HepG2 (cell line): ENCODE measurements around the gene CD7. TPM values are rescaled to one million over a fixed set of nuclear protein-coding genes. Genes with fewer than 3 reads are reported as not detected.

Experiments used
- ATAC-seq: fragments of 200-7000 bp; cut with Tn5 transposase; 3 replicates; pipeline ENCODE4 v1.9.1; 2020; ENCODE audit warnings: mild to moderate bottlenecking, moderate library complexity
- BruUV-seq: library from RNA; stranded (reverse); fragments of 400-500 nt; replicated peaks from 2 replicates; lab custom pipeline; 2021; lab: Mats Ljungman, UMichigan
- CTCF ChIA-PET: fragments of 300-600 bp; formaldehyde crosslinking; extraction: SDS; loops from one replicate; lab custom pipeline; 2021; ENCODE audit warnings: low total read pairs, inconsistent platforms, low intra/inter-chr PET ratio; lab: Yijun Ruan, JAX
- POLR2A ChIA-PET: fragments of 350-600 bp; sonication (Branson Sonifier 250); formaldehyde crosslinking; loops from one replicate; lab custom pipeline; 2020; ENCODE audit warnings: antibody characterized with exemption, inconsistent platforms; lab: Yijun Ruan, JAX
- DNase-seq: peaks from one replicate; pipeline ENCODE4 v3.0.0-alpha.2; 2015; ENCODE audit warnings: low spot score
- FAIRE-seq: peaks from 3 replicates; lab custom pipeline; 2011; peaks lifted over from hg19 to GRCh38; lab: Jason Lieb, UNC
- H2AFZ ChIP-seq: one replicate; pipeline ENCODE4 v1.6.1; 2011; ENCODE audit warnings: low read length, inconsistent platforms
- H3K27ac ChIP-seq: fragments of 300-600 bp; 3 replicates; pipeline ENCODE4 v1.8.0; 2011; ENCODE audit warnings: mixed run types, mild to moderate bottlenecking, mixed read lengths, low read length, inconsistent platforms; ENCODE audit not compliant: insufficient read depth; ENCODE audit errors: extremely low read length
- H3K27me3 ChIP-seq, 2 experiments: fragments of 200-600 bp in 1 of 2; 2 replicates in 1 of 2; 3 replicates in 1 of 2; pipeline versions ENCODE4 v1.6.0 to v1.8.0; 2011; ENCODE audit warnings: low read length in 2 of 2, mild to moderate bottlenecking in 2 of 2, moderate library complexity in 2 of 2, inconsistent platforms in 1 of 2; ENCODE audit not compliant: insufficient read depth in 2 of 2, control insufficient read depth in 1 of 2
- H3K36me3 ChIP-seq, 2 experiments: fragments of 200-600 bp in 1 of 2; replicated peaks in 1 of 2; 2 replicates in 1 of 2; 3 replicates in 1 of 2; pipeline versions ENCODE4 v1.5.1 to v1.8.0; 2011; ENCODE audit warnings: low read length in 2 of 2, inconsistent platforms in 1 of 2; ENCODE audit not compliant: insufficient read depth in 2 of 2, control insufficient read depth in 1 of 2
- H3K4me1 ChIP-seq: 2 replicates; pipeline ENCODE4 v1.5.1; 2012; ENCODE audit warnings: low read length, inconsistent platforms; ENCODE audit not compliant: insufficient read depth
- H3K4me2 ChIP-seq: 2 replicates; pipeline ENCODE4 v1.6.0; 2011; ENCODE audit warnings: low read depth, low read length, inconsistent platforms
- H3K4me3 ChIP-seq, 3 experiments: fragments of 200-600 bp in 1 of 3; sonication (generic), shearing (Covaris generic) in 1 of 3; replicated peaks in 1 of 3; 2 replicates each; pipeline ENCODE4 v1.5.1; 2011 to 2016; ENCODE audit warnings: low read length in 3 of 3, inconsistent platforms in 2 of 3, low read depth in 2 of 3, mild to moderate bottlenecking in 2 of 3, control low read depth in 1 of 3, mixed read lengths in 1 of 3; ENCODE audit not compliant: insufficient read depth in 1 of 3
- H3K79me2 ChIP-seq: one replicate; pipeline ENCODE4 v1.6.1; 2011; ENCODE audit warnings: low read length, inconsistent platforms; ENCODE audit not compliant: insufficient read depth
- H3K9ac ChIP-seq: 2 replicates; pipeline ENCODE4 v1.6.0; 2011; ENCODE audit warnings: mild to moderate bottlenecking, low read depth, low read length, inconsistent platforms; ENCODE audit not compliant: insufficient read depth
- H3K9me3 ChIP-seq: 2 replicates; pipeline ENCODE4 v1.5.1; 2012; ENCODE audit warnings: mild to moderate bottlenecking, low read length
- H4K20me1 ChIP-seq: 2 replicates; pipeline ENCODE4 v1.6.0; 2011; ENCODE audit warnings: inconsistent platforms, mild to moderate bottlenecking, low read length, moderate library complexity; ENCODE audit not compliant: insufficient read depth
- CBFB ChIP-seq: sonication (generic); formaldehyde crosslinking; IDR thresholded peaks from 2 replicates; pipeline ENCODE4 v1.4.0; 2020; ENCODE audit warnings: missing genetic modification reagents
- CHCHD3 ChIP-seq: sonication (generic); formaldehyde crosslinking; IDR thresholded peaks from 2 replicates; pipeline ENCODE4 v1.8.0; 2022; ENCODE audit warnings: mild to moderate bottlenecking, missing genetic modification reagents, moderate library complexity
- CREM ChIP-seq, 2 experiments: sonication (generic) in 1 of 2; formaldehyde crosslinking in 1 of 2; IDR thresholded peaks; 2 replicates each; pipeline versions ENCODE4 v1.4.0 to v1.6.1; 2016 to 2020; ENCODE audit warnings: antibody characterized with exemption in 1 of 2, mild to moderate bottlenecking in 1 of 2, missing genetic modification reagents in 1 of 2
- ELF1 ChIP-seq: sonication (generic); formaldehyde crosslinking; IDR thresholded peaks from 2 replicates; pipeline ENCODE4 v1.4.0; 2020; ENCODE audit warnings: missing genetic modification reagents
- FOXA1 ChIP-seq, 2 experiments: fragments of 450-650 bp in 1 of 2; sonication (generic) in 1 of 2; formaldehyde crosslinking in 1 of 2; IDR thresholded peaks; 2 replicates each; pipeline versions ENCODE4 v1.4.0 to v1.6.1; 2016 to 2020; ENCODE audit warnings: missing genetic modification reagents in 1 of 2
- IKZF1 ChIP-seq: fragments of 450-650 bp; IDR thresholded peaks from 2 replicates; pipeline ENCODE4 v1.7.1; 2016
- IKZF4 ChIP-seq: sonication (generic); formaldehyde crosslinking; IDR thresholded peaks from 2 replicates; pipeline ENCODE4 v1.5.1; 2020; ENCODE audit warnings: borderline replicate concordance, mild to moderate bottlenecking, low read depth, missing genetic modification reagents; ENCODE audit errors: not compliant biosample characterization
- JARID2 ChIP-seq: sonication (generic); formaldehyde crosslinking; IDR thresholded peaks from 2 replicates; pipeline ENCODE4 v1.8.1; 2023; ENCODE audit warnings: missing genetic modification reagents, inconsistent platforms; ENCODE audit not compliant: insufficient replicate concordance
- KDM5B ChIP-seq: sonication (generic); formaldehyde crosslinking; IDR thresholded peaks from 2 replicates; pipeline ENCODE4 v1.4.0; 2020; ENCODE audit warnings: missing genetic modification reagents, mild to moderate bottlenecking, borderline replicate concordance
- MIER2 ChIP-seq: IDR thresholded peaks from 2 replicates; pipeline ENCODE4 v1.6.1; 2016; ENCODE audit warnings: missing biosample characterization, missing genetic modification reagents
- NFIC ChIP-seq: IDR thresholded peaks from 2 replicates; pipeline ENCODE4 v1.6.1; 2012; ENCODE audit warnings: mild to moderate bottlenecking, low read length, inconsistent platforms
- RXRB ChIP-seq: IDR thresholded peaks from 2 replicates; pipeline ENCODE4 v1.6.1; 2016; ENCODE audit warnings: borderline replicate concordance, missing genetic modification reagents, missing compliant biosample characterization
- SP4 ChIP-seq: sonication (generic); formaldehyde crosslinking; IDR thresholded peaks from 2 replicates; pipeline ENCODE4 v1.8.1; 2023; ENCODE audit warnings: mild to moderate bottlenecking, missing genetic modification reagents
- ZC3H13 ChIP-seq: sonication (generic); formaldehyde crosslinking; IDR thresholded peaks from 2 replicates; pipeline ENCODE4 v1.8.1; 2023; ENCODE audit warnings: mild to moderate bottlenecking, missing genetic modification reagents, moderate library complexity
- ZEB1 ChIP-seq: IDR thresholded peaks from 2 replicates; pipeline ENCODE4 v1.6.1; 2012; ENCODE audit warnings: mild to moderate bottlenecking, low read depth, inconsistent platforms; ENCODE audit not compliant: insufficient replicate concordance
- ZMYM3 ChIP-seq: sonication (generic); formaldehyde crosslinking; IDR thresholded peaks from 2 replicates; pipeline ENCODE4 v1.5.1; 2020; ENCODE audit warnings: mild to moderate bottlenecking, missing genetic modification reagents
- ZNF556 ChIP-seq: sonication (generic); formaldehyde crosslinking; IDR thresholded peaks from 2 replicates; pipeline ENCODE4 v1.4.0; 2020; ENCODE audit warnings: mild to moderate bottlenecking, missing genetic modification reagents, borderline replicate concordance
- ZNF558 ChIP-seq: sonication (generic); formaldehyde crosslinking; IDR thresholded peaks from 2 replicates; pipeline ENCODE4 v1.9.0; 2022; ENCODE audit warnings: mild to moderate bottlenecking, missing genetic modification reagents, borderline replicate concordance
- ZNF616 ChIP-seq: sonication (generic); formaldehyde crosslinking; IDR thresholded peaks from 2 replicates; pipeline ENCODE4 v1.5.0; 2020; ENCODE audit warnings: low read depth, mild to moderate bottlenecking, missing genetic modification reagents
- WGBS: methylation state at CpG from one replicate; pipeline ENCODE4 v1.1.6; 2017; ENCODE audit warnings: low lambda C conversion rate; 5-methylcytosine and 5-hydroxymethylcytosine counted together
- in situ Hi-C: cut with HindIII; loops from 2 replicates; pipeline ENCODE4 v1.10.0; 2017; ENCODE audit warnings: low pct_unique_long_range_greater_than_20kb; ENCODE audit not compliant: extremely low pct_ligation_motif_present
- intact Hi-C: fragments of 100-400 bp; cut with micrococcal nuclease; formaldehyde crosslinking; loops from one replicate; pipeline ENCODE4 v1.10.0; 2022; ENCODE audit not compliant: unreplicated experiment
- polyA plus RNA-seq, 8 experiments: library from polyadenylated mRNA; depleted of rRNA in 3 of 8; stranded (reverse) in 7 of 8; unstranded in 1 of 8; fragments of >200 nt; fragmentation: Illumina TruSeq in 4 of 8; extraction: Trizol in 4 of 8; gene quantifications; 2 replicates each; pipeline versions ENCODE4 v1.2.1 to v1.2.3, GENCODE V29; 2011 to 2016; ENCODE audit warnings: low read depth in 4 of 8, missing spikeins in 1 of 8, mixed read lengths in 1 of 8; ENCODE audit not compliant: insufficient read depth in 1 of 8
- total RNA-seq, 5 experiments: library from RNA; depleted of rRNA; stranded (reverse); fragments of >200 nt; fragmentation: Illumina TruSeq; extraction: Trizol; gene quantifications; 2 replicates each; pipeline ENCODE4 v1.2.3, GENCODE V29; 2016; ENCODE audit warnings: low read depth in 1 of 5
- TF ChIP-seq, protein P1 (sequence below): IDR thresholded peaks from 2 replicates; pipeline ENCODE4 v1.6.1; 2016; ENCODE audit warnings: control low read depth
- TF ChIP-seq, protein P2 (sequence below): sonication (generic); formaldehyde crosslinking; IDR thresholded peaks from 2 replicates; pipeline ENCODE4 v1.8.1; 2023; ENCODE audit warnings: missing genetic modification reagents, mild to moderate bottlenecking, borderline replicate concordance
- TF ChIP-seq, protein P3 (sequence below): IDR thresholded peaks from 2 replicates; pipeline ENCODE4 v1.6.1; 2016; ENCODE audit warnings: low read depth, borderline replicate concordance

CD7 gene
- total and polyA plus RNA-seq, 2 of the 13 experiments (the other 11 are each of a cell fraction or from before 2014, with no cell fraction given) = 67.6 to 76.4 TPM

DNA sequence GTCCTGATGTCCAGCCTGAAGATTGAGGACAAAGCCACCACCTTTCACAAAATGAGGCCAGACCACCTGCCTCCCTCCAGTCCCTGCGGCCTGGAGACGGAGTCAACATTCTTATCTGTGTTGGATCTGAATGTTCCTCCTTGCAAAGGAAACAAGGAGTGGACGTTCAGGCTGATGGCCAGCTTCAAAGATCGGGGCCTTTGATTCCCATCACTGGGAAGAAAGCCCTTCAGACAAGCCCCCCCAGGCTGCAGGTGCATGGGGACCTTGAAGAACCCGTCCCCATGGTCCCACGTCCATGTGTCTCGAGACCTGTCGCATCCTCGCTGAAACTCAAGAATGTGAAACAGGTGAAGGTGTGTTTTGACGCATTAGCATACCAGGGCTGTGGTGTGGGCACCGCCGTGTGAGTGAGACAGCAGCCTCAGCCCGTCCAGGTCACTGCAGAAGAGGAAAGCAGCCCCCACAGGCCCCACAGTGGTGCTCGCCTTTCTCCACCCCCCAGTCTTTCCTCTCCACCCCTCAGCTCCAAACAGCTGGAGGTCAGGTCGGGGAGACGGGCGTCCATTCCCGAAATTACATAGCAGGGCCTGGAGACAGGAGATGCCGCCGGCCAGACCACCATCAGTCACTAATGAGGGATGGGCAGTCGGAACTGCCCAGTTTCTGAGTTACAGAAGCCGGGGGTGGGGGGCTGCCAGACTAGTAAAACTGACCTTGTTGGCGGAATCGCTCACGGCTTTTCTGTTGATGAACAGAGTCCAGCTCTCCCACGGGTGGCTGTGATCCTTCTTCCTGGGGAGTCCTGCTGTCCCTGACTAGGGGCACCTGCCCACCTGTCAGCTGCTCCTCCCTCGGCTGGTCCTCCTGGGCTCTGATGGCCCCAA, 43.0 kb downstream of the CD7 start:
- Histone ChIP-seq H3K9me3 (no peaks in the 10 kb centered on the region), H3K79me2 (peaks cover 33% of the 10 kb centered on the region), H4K20me1 (peaks cover 33% of the 10 kb centered on the region), H3K27ac (peak overlapping the region; percentile 92), H2AFZ (no peak overlapping the region), H3K4me2 (peak overlapping the region; percentile 97), H3K4me3 (peak overlapping the region; percentile 88 to 97 (median 88)), H3K9ac (peak overlapping the region; percentile 86), H3K27me3 (no peaks in the 10 kb centered on the region; a peak in 1 of 5 replicates), H3K36me3 (peaks cover 5 to 19% of the 10 kb centered on the region in 2 experiments; a peak in 3 of 5 replicates), H3K4me1 (peaks cover 75% of the 10 kb centered on the region)
- intact Hi-C loops (no loop called here), in situ Hi-C loops (no loop called here)
- POLR2A ChIA-PET = interaction anchor here (1.0 to 10.6 kb wide), 18 partner anchors 10 to 307 kb away, joined by 3 to 119 read pairs (median 5); partner anchors contain the start of genes CD7 and FASN
- FAIRE-seq (no peak), ATAC-seq (no peak), DNase-seq (no peak)
- CTCF ChIA-PET = no interaction called here
- no TSS peak for BruUV-seq
- WGBS = 67% methylated on average over 24 of the region's 27 CpGs
- TF ChIP-seq ZNF558 (CRISPR knock-in tag) (0 out of 2 replicates have a peak, but pooled peaks have one; percentile 2), JARID2 (CRISPR knock-in tag) (no peak), NFIC (no peak), MIER2 (no peak), RXRB (0 out of 2 replicates have a peak, but pooled peaks have one; percentile 2), ELF1 (CRISPR knock-in tag) (no peak), KDM5B (CRISPR knock-in tag) (no peak), ZNF556 (CRISPR knock-in tag) (no peak), CBFB (CRISPR knock-in tag) (0 out of 2 replicates have a peak, but pooled peaks have one; percentile 8), CHCHD3 (CRISPR knock-in tag) (0 out of 2 replicates have a peak, but pooled peaks have one; percentile 14), ZC3H13 (peak; percentile 26; the same call in 1 of the 2 replicates), ZNF616 (CRISPR knock-in tag) (0 out of 2 replicates have a peak, but pooled peaks have one; percentile 33), ZEB1 (no peak), IKZF4 (no peak), SP4 (CRISPR knock-in tag) (no peak), FOXA1 (IDR thresholded peaks at IDR 0.05) (no peak), FOXA1 (CRISPR knock-in tag; IDR thresholded peaks at IDR 0.05) (no peak), ZMYM3 (CRISPR knock-in tag) (0 out of 2 replicates have a peak, but pooled peaks have one; percentile 6), CREM (IDR thresholded peaks at IDR 0.05) (no peak), CREM (CRISPR knock-in tag; IDR thresholded peaks at IDR 0.05) (no peak), IKZF1 (no peak)
- TF ChIP-seq, protein P1, sequence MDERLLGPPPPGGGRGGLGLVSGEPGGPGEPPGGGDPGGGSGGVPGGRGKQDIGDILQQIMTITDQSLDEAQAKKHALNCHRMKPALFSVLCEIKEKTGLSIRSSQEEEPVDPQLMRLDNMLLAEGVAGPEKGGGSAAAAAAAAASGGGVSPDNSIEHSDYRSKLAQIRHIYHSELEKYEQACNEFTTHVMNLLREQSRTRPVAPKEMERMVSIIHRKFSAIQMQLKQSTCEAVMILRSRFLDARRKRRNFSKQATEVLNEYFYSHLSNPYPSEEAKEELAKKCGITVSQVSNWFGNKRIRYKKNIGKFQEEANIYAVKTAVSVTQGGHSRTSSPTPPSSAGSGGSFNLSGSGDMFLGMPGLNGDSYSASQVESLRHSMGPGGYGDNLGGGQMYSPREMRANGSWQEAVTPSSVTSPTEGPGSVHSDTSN = no peak
- TF ChIP-seq, protein P2, sequence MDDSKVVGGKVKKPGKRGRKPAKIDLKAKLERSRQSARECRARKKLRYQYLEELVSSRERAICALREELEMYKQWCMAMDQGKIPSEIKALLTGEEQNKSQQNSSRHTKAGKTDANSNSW (CRISPR knock-in tag) = no peak
- TF ChIP-seq, protein P3, sequence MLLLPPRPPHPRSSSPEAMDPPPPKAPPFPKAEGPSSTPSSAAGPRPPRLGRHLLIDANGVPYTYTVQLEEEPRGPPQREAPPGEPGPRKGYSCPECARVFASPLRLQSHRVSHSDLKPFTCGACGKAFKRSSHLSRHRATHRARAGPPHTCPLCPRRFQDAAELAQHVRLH (CRISPR knock-in tag) = no peak
